HG03565 (cell line): ENCODE data around the gene OGG1.

Experiments used
- ATAC-seq: cut with Tn5 transposase; IDR thresholded peaks from one replicate; pipeline ENCODE4 v1.9.1; 2021; ENCODE audit warnings: mild to moderate bottlenecking, moderate library complexity; ENCODE audit not compliant: unreplicated experiment

OGG1 gene

GRCh38 chr3:9781978-9782603 is 32.3 kb downstream of the OGG1 start:
- ATAC-seq: no peak

GRCh38 chr3:9782770-9783169 is 33.0 kb downstream of the OGG1 start:
- no peak for ATAC-seq

GRCh38 chr3:9783954-9784353 is 34.2 kb downstream of the OGG1 start:
- no peak for ATAC-seq

GRCh38 chr3:9784965-9785364 is 35.2 kb downstream of the OGG1 start:
- ATAC-seq: no peak

- ATAC-seq: no peak
Measured at GRCh38 chr3:9785602-9786001, 35.9 kb downstream of the OGG1 start.

- no peak for ATAC-seq
Measured at GRCh38 chr3:9786209-9786739, 36.5 kb downstream of the OGG1 start.

GRCh38 chr3:9786825-9787669 is 37.3 kb downstream of the OGG1 start:
- ATAC-seq: no peak

GRCh38 chr3:9787714-9788113 is 38.0 kb downstream of the OGG1 start:
- no peak for ATAC-seq

GRCh38 chr3:9791127-9791526 is 41.4 kb downstream of the OGG1 start:
- no peak for ATAC-seq

GRCh38 chr3:9791790-9792404 is 42.1 kb downstream of the OGG1 start:
- ATAC-seq: no peak

GRCh38 chr3:9792405-9793160 is 42.8 kb downstream of the OGG1 start, which contains the start of the genes ARPC4 and TADA3:
Gene ARPC4 (plus strand): TSS chr3:9793082. CDS start chr3:9793122, 40 bp downstream.
Gene TADA3 (minus strand): TSS chr3:9792473. CDS start chr3:9791466, 1,007 bp downstream.
- peak; percentile 72 for ATAC-seq

GRCh38 chr3:9793161-9793781 is 43.5 kb downstream of the OGG1 start:
- no peak for ATAC-seq

GRCh38 chr3:9794400-9794799 is 44.6 kb downstream of the OGG1 start:
- no peak for ATAC-seq

GRCh38 chr3:9795207-9795606 is 45.5 kb downstream of the OGG1 start:
- ATAC-seq: no peak

- no peak for ATAC-seq
Measured at GRCh38 chr3:9797196-9797945, 47.6 kb downstream of the OGG1 start.

GRCh38 chr3:9800529-9800928 is 50.8 kb downstream of the OGG1 start:
- no peak for ATAC-seq

GRCh38 chr3:9803494-9803893 is 53.7 kb downstream of the OGG1 start:
- ATAC-seq: no peak

GRCh38 chr3:9804996-9805395 is 55.2 kb downstream of the OGG1 start:
- no peak for ATAC-seq

GRCh38 chr3:9806137-9806536 is 56.4 kb downstream of the OGG1 start:
- no peak for ATAC-seq
